ENCODE results near the gene IL17RD. TPM values are rescaled to one million over a fixed set of nuclear protein-coding genes. Genes with fewer than 3 reads are reported as not detected.

The IL17RD gene
- total and polyA plus RNA-seq, 2 of the 4 experiments (the other 2 are of a cell fraction) = 0.72 to 0.92 TPM

DNA sequence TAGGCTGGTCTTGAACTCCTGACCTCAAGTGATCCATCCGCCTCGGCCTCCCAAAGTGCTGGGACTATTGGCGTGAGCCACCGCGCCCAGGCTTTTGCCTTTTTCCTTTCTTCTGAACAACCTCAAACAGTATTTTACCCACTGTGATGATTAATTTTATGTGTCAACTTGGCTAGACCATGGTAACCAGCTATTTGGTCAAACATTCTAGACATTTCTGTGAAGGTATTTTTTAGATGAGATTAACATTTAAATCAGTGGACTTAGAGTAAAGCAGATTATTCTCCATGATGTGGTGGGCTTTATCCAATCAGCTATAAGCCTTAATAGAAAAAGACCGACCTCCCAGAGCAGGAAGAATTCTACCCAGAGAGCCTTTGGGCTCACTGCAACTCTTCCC is 98.7 kb downstream of the IL17RD start:
- in situ Hi-C loops (cut with MboI; ENCODE audit: low sequenced_read_pairs) (no loop called here), intact Hi-C loops (cut with micrococcal nuclease) (no loop called here), dilution Hi-C loops (cut with HindIII; ENCODE audit: low sequenced_read_pairs, unreplicated experiment) (no loop called here)
- H3K4me2 ChIP-seq (ENCODE audit: low read depth, low read length) = no peak overlapping the region
- H3K4me3 ChIP-seq (ENCODE audit: insufficient read depth, low read depth, low read length) = no peak overlapping the region
- peaks cover 4% of the 10 kb centered on the region; the same call in 1 of the 2 replicates for H3K4me1 ChIP-seq (ENCODE audit: control insufficient read depth, insufficient read depth, low read length)
- no peaks in the 10 kb centered on the region for H3K27me3 ChIP-seq (ENCODE audit: control insufficient read depth, insufficient read depth, low read length)
- no peak overlapping the region for H4K5ac ChIP-seq (ENCODE audit: low read depth, low read length)
- H4K91ac ChIP-seq (ENCODE audit: insufficient read depth, low read depth, low read length) = no peak overlapping the region
- no peaks in the 10 kb centered on the region for H3K9me3 ChIP-seq (ENCODE audit: control insufficient read depth, insufficient read depth, low read length)
- H2AFZ ChIP-seq (replicated peaks; ENCODE audit: low read length, poor library complexity) = no peak overlapping the region
- H3K9ac ChIP-seq (ENCODE audit: low read depth, low read length) = no peak overlapping the region
- H2BK15ac ChIP-seq (ENCODE audit: low read depth, low read length) = no peak overlapping the region
- H3K56ac ChIP-seq (ENCODE audit: extremely low read depth, insufficient read depth, low read length) = no peak overlapping the region
- BruUV-seq (replicated peaks) = no TSS peak
- no peaks in the 10 kb centered on the region for H3K36me3 ChIP-seq (ENCODE audit: control insufficient read depth, insufficient read depth, low read length)
- no peak for ATAC-seq (ENCODE audit: low read depth)
- no peak overlapping the region for H2BK20ac ChIP-seq (ENCODE audit: low read depth, low read length)
- no peak overlapping the region for H4K8ac ChIP-seq (ENCODE audit: low read depth in 2 of 2, low read length in 2 of 2)
- no peaks in the 10 kb centered on the region for H3K9me1 ChIP-seq (ENCODE audit: insufficient read depth, low read length)
- no peaks in the 10 kb centered on the region for H3K79me1 ChIP-seq (ENCODE audit: low read depth in 1 of 2, low read length in 2 of 2)
- H2AK5ac ChIP-seq (ENCODE audit: low read depth, low read length) = no peak overlapping the region
- no peak overlapping the region for H3K23ac ChIP-seq (ENCODE audit: low read depth, low read length)
- no peak overlapping the region for H2BK120ac ChIP-seq (ENCODE audit: low read depth, low read length)
- no peak overlapping the region for H2AK9ac ChIP-seq (replicated peaks; ENCODE audit: low read depth, low read length, poor library complexity)
- DNase-seq = no peak
- no peak overlapping the region for H3K27ac ChIP-seq (ENCODE audit: insufficient read depth, low read length)
- no peak overlapping the region for H3K14ac ChIP-seq (replicated peaks; ENCODE audit: low read depth, low read length)
- CTCF ChIA-PET = no interaction called here
- H3K18ac ChIP-seq (ENCODE audit: low read depth, low read length) = no peak overlapping the region
- H4K20me1 ChIP-seq (ENCODE audit: insufficient read depth, low read length) = no peaks in the 10 kb centered on the region
- TF ChIP-seq MAFK (IDR thresholded peaks at IDR 0.05; ENCODE audit: low read depth, low read length) (no peak), CEBPB (IDR thresholded peaks at IDR 0.05; ENCODE audit: low read depth, low read length) (no peak), CHD1 (IDR thresholded peaks at IDR 0.05; ENCODE audit: low read depth, low read length) (no peak), POLR2A (IDR thresholded peaks at IDR 0.05; ENCODE audit: low read depth, low read length) (no peak), SMC3 (IDR thresholded peaks at IDR 0.05; ENCODE audit: low read depth, low read length) (no peak), MAZ (IDR thresholded peaks at IDR 0.05; ENCODE audit: borderline replicate concordance, low read depth, low read length) (no peak), MXI1 (IDR thresholded peaks at IDR 0.05; ENCODE audit: borderline replicate concordance, low read depth, low read length) (no peak), CTCF (conservative IDR thresholded peaks at IDR 0.05; ENCODE audit: low read depth, low read length) (no peak), NFE2L2 (IDR thresholded peaks at IDR 0.05; ENCODE audit: low read depth, low read length) (no peak), RAD21 (IDR thresholded peaks at IDR 0.05; ENCODE audit: low read length) (no peak), RFX5 (IDR thresholded peaks at IDR 0.05; ENCODE audit: low read depth, low read length) (no peak), FOS (IDR thresholded peaks at IDR 0.05; ENCODE audit: low read depth, low read length) (no peak)
- TF ChIP-seq, protein P1, sequence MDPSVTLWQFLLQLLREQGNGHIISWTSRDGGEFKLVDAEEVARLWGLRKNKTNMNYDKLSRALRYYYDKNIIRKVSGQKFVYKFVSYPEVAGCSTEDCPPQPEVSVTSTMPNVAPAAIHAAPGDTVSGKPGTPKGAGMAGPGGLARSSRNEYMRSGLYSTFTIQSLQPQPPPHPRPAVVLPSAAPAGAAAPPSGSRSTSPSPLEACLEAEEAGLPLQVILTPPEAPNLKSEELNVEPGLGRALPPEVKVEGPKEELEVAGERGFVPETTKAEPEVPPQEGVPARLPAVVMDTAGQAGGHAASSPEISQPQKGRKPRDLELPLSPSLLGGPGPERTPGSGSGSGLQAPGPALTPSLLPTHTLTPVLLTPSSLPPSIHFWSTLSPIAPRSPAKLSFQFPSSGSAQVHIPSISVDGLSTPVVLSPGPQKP (IDR thresholded peaks at IDR 0.05; ENCODE audit: borderline replicate concordance, low read depth, low read length) = no peak
- H2BK5ac ChIP-seq (ENCODE audit: low read depth, low read length, poor library complexity, severe bottlenecking) = no peak overlapping the region
- no CpG with 5 or more reads among the region's 6 CpGs for WGBS, 2 experiments (ENCODE audit: extremely low coverage in 2 of 2, insufficient read length in 1 of 2)
- POLR2A ChIA-PET (ENCODE audit: unreplicated experiment) = no interaction called here
- no peak overlapping the region for H3K4ac ChIP-seq (ENCODE audit: low read depth, low read length)
